SU-DHL-6 (cell line): ENCODE results near the gene CSH1.
A peak's percentile ranks its signal among the peaks of the same experiment; 100 is the strongest.

Experiments used
- H2AFZ ChIP-seq: fragments of 200-600 bp; sonication (generic); 2 replicates; pipeline ENCODE4 v1.6.1; 2014; ENCODE audit warnings: low read depth, mild to moderate bottlenecking, moderate library complexity, mixed read lengths, antibody characterized with exemption, low read length; ENCODE audit not compliant: severe bottlenecking
- H3F3A ChIP-seq: fragments of 200-600 bp; shearing (Covaris generic); 2 replicates; pipeline ENCODE4 v1.6.0; 2016; ENCODE audit warnings: antibody characterized with exemption, mild to moderate bottlenecking; ENCODE audit not compliant: insufficient read depth
- H3K27ac ChIP-seq: fragments of 200-600 bp; sonication (generic); 2 replicates; pipeline ENCODE4 v1.5.1; 2016; ENCODE audit warnings: low read depth, mild to moderate bottlenecking, low read length, moderate library complexity, mixed read lengths
- H3K27me3 ChIP-seq: fragments of 200-600 bp; sonication (generic), shearing (Covaris generic); 2 replicates; pipeline ENCODE4 v1.6.0; 2014; ENCODE audit warnings: mild to moderate bottlenecking, low read length
- H3K36me3 ChIP-seq: fragments of 200-600 bp; sonication (generic); 2 replicates; pipeline ENCODE4 v1.6.1; 2014; ENCODE audit warnings: mild to moderate bottlenecking, low read length, mixed read lengths
- H3K4me2 ChIP-seq: fragments of 300-600, 200-600 bp; shearing (Covaris generic), sonication (generic); 2 replicates; pipeline ENCODE4 v1.6.0; 2014; ENCODE audit warnings: low read length, low read depth, mild to moderate bottlenecking; ENCODE audit not compliant: poor library complexity, severe bottlenecking
- H3K4me3 ChIP-seq: fragments of 200-600 bp; sonication (generic); 2 replicates; pipeline ENCODE4 v1.5.1; 2014; ENCODE audit warnings: antibody characterized with exemption, low read length, mild to moderate bottlenecking, mixed read lengths; ENCODE audit not compliant: insufficient read depth, poor library complexity, severe bottlenecking
- H3K79me2 ChIP-seq: fragments of 200-600 bp; sonication (generic); 2 replicates; pipeline ENCODE4 v1.6.1; 2014; ENCODE audit warnings: mild to moderate bottlenecking, low read length, moderate library complexity; ENCODE audit not compliant: insufficient read depth
- H3K9ac ChIP-seq: fragments of 200-600 bp; sonication (generic); 2 replicates; pipeline ENCODE4 v1.7.0; 2014; ENCODE audit warnings: mild to moderate bottlenecking, low read length
- H3K9me2 ChIP-seq: fragments of 200-600 bp; sonication (generic); replicated peaks from 2 replicates; pipeline ENCODE4 v1.6.1; 2014; ENCODE audit warnings: low read length; ENCODE audit not compliant: insufficient read depth
- H3K9me3 ChIP-seq: fragments of 200-600 bp; sonication (generic); 2 replicates; pipeline ENCODE4 v1.6.1; 2014; ENCODE audit warnings: low read length, mixed read lengths; ENCODE audit not compliant: insufficient read depth
- H4K20me1 ChIP-seq: fragments of 200-600 bp; sonication (generic); 2 replicates; pipeline ENCODE4 v1.6.1; 2014; ENCODE audit warnings: low read depth, mild to moderate bottlenecking, antibody characterized with exemption, low read length, moderate library complexity, mixed read lengths
- EZH2phosphoT487 ChIP-seq: fragments of 200-600 bp; sonication (generic), shearing (Covaris generic); conservative IDR thresholded peaks from 2 replicates; pipeline ENCODE4 v1.6.1; 2018; ENCODE audit warnings: mild to moderate bottlenecking, antibody characterized with exemption, low read length, moderate library complexity, mixed read lengths
- TF ChIP-seq, protein P1 (sequence below): fragments of 200-600 bp; sonication (generic); IDR thresholded peaks from one replicate; pipeline ENCODE4 v1.5.1; 2017; ENCODE audit warnings: antibody characterized with exemption, mild to moderate bottlenecking, low read length, moderate library complexity; ENCODE audit not compliant: insufficient read depth, poor library complexity, severe bottlenecking

The CSH1 gene

DNA sequence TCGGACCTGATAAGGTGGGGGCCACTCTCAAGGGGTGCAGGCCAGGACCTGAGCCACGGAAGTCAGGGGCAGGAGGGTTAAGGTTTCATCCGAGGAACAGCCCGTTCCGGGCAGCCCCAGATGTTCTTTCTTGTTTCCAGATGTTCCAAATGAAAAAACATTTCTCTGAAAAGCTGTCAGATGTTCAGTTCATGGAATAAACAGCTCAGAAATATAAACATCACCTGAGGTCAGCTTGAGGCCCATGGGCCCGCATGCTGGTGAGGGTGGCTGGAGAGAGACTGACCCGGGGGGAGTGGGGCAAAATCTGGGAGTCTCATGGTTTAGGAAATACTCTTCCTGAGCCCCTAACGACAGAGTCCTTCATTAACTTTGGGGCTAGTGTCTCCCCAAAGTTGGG lies 37.2 kb upstream of the CSH1 start:
- Histone ChIP-seq H3K9ac (peak overlapping the region; percentile 100), H3F3A (peaks cover 41% of the 10 kb centered on the region), H3K9me2 (no peaks in the 10 kb centered on the region), H3K27ac (peak overlapping the region; percentile 98), H2AFZ (no peak overlapping the region), H4K20me1 (no peaks in the 10 kb centered on the region), H3K79me2 (peaks cover 32% of the 10 kb centered on the region), H3K27me3 (no peaks in the 10 kb centered on the region), H3K9me3 (no peaks in the 10 kb centered on the region), H3K36me3 (peaks cover 7% of the 10 kb centered on the region; the same call in 1 of the 2 replicates), H3K4me2 (peak overlapping the region; percentile 89), H3K4me3 (peak overlapping the region; percentile 100)
- TF ChIP-seq EZH2phosphoT487 = no peak
- TF ChIP-seq, protein P1, sequence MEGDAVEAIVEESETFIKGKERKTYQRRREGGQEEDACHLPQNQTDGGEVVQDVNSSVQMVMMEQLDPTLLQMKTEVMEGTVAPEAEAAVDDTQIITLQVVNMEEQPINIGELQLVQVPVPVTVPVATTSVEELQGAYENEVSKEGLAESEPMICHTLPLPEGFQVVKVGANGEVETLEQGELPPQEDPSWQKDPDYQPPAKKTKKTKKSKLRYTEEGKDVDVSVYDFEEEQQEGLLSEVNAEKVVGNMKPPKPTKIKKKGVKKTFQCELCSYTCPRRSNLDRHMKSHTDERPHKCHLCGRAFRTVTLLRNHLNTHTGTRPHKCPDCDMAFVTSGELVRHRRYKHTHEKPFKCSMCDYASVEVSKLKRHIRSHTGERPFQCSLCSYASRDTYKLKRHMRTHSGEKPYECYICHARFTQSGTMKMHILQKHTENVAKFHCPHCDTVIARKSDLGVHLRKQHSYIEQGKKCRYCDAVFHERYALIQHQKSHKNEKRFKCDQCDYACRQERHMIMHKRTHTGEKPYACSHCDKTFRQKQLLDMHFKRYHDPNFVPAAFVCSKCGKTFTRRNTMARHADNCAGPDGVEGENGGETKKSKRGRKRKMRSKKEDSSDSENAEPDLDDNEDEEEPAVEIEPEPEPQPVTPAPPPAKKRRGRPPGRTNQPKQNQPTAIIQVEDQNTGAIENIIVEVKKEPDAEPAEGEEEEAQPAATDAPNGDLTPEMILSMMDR = no peak

DNA sequence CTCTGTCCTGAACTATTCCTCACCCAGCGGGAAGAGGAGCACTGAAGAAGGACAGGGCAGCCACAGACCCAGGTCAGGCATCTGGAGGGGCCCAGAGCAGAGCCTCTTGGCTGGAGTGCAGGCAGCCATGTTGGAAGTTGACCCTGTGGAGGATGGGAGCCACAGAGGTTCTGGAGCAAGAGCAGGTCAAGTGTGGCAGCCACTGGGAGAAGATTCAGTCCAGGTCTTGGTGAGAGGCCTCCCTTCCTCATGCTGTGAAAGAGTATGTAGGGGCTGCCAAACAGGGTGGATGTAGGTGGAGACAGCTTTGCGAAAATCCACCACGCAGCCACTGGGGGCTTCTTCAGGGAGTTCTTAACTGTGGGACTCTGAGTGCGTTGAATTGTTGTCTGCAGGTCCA lies 36.3 kb upstream of the CSH1 start:
- H3K4me2 ChIP-seq = peak overlapping the region; percentile 89
- no peaks in the 10 kb centered on the region for H3K27me3 ChIP-seq
- peaks cover 7% of the 10 kb centered on the region; the same call in 1 of the 2 replicates for H3K36me3 ChIP-seq
- no peaks in the 10 kb centered on the region for H4K20me1 ChIP-seq
- H3K9ac ChIP-seq = peak overlapping the region; percentile 100
- peaks cover 32% of the 10 kb centered on the region for H3K79me2 ChIP-seq
- TF ChIP-seq, protein P1 = no peak
- no peak for TF ChIP-seq EZH2phosphoT487
- peak overlapping the region; percentile 100 for H3K4me3 ChIP-seq
- peaks cover 50% of the 10 kb centered on the region for H3F3A ChIP-seq
- H3K9me2 ChIP-seq = no peaks in the 10 kb centered on the region
- H2AFZ ChIP-seq = no peak overlapping the region
- H3K9me3 ChIP-seq = no peaks in the 10 kb centered on the region
- peak overlapping the region; percentile 98 for H3K27ac ChIP-seq

DNA sequence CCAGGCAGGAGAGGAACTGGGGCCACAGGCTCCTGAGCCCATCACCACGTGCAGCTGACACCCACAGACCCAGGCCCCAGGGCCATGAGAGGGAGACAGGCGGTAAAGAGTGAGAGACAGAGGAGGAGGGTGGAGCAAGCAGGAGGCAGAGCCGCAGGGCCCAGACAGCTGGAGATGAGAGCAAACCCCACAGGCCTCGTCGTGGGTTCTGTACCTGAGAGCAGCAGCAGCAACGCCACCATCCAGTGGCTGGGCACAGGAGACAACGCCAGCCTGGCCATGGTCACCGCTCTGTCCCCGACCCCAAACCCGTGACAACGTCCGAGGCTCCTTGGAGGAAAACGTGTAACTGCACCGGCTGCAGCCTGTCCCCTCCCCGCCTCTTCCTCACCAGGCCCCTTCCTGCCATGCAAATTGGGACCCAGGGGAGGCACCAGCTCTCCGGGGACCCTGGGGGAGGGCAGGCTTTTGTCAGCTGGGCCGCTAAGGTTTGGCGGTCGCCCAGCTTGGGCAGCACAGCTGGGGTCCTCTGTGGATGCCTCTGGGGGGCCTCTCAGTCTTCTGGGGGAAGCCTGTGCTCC lies 35.7 kb upstream of the CSH1 start, which contains the start of gene CD79B:
Gene CD79B (minus strand): TSS at position 351 of the 581 bp plus-strand sequence. CDS start 70 bp downstream, at position 281.
- TF ChIP-seq, protein P1 = no peak
- no peak for TF ChIP-seq EZH2phosphoT487
- H3K9me3 ChIP-seq = no peaks in the 10 kb centered on the region
- no peaks in the 10 kb centered on the region for H3K27me3 ChIP-seq
- no peak within 1 kb of the TSS for H2AFZ ChIP-seq
- H3K4me3 ChIP-seq = peak within 1 kb of the TSS; percentile 100
- H3F3A ChIP-seq = peaks cover 53% of the 10 kb centered on the region
- H3K79me2 ChIP-seq = peaks cover 32% of the 10 kb centered on the region
- no peaks in the 10 kb centered on the region for H3K9me2 ChIP-seq
- H3K27ac ChIP-seq = peak within 1 kb of the TSS; percentile 98
- H4K20me1 ChIP-seq = no peaks in the 10 kb centered on the region
- peak within 1 kb of the TSS; percentile 100 for H3K9ac ChIP-seq
- H3K4me2 ChIP-seq = peak within 1 kb of the TSS; percentile 89
- H3K36me3 ChIP-seq = peaks cover 7% of the 10 kb centered on the region; the same call in 1 of the 2 replicates
